OCI-LY1 (cell line): ENCODE results near the gene STK39.

Experiments used
- CTCF ChIP-seq: fragments of 200-600 bp; sonication (generic), shearing (Covaris generic); IDR thresholded peaks from 2 replicates; pipeline ENCODE4 v1.5.1; 2017; ENCODE audit warnings: mild to moderate bottlenecking, antibody characterized with exemption, low read length, moderate library complexity, mixed read lengths
- EZH2 ChIP-seq: fragments of 200-600 bp; sonication (generic), shearing (Covaris generic); IDR thresholded peaks from 2 replicates; pipeline ENCODE4 v1.8.0; 2017; ENCODE audit warnings: borderline replicate concordance, mixed run types, mild to moderate bottlenecking, antibody characterized with exemption, low read length, moderate library complexity, mixed read lengths

DNA sequence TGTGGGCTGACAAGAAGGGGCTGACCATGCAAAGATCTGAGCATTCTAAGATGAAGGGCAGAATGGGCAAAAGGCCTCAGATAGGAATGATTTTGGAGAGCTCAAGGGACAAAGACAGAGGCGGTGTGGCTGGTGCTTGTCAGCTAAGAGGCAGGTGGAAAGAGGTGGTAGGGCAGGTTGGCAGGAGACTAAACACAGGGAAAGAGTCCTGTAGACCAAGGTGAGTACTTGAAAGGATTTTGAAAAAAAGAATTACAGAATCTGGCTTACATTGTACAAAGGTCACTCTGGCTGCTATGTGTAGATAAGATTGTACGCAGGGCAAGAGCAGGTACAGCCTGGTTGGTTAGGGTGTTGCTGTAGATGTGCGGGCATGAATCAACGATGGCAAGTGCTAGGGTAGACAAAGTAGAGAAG lies 50.6 kb downstream of the STK39 start:
- TF ChIP-seq CTCF, result no peak
- no peak for TF ChIP-seq EZH2
